ENCODE data around the gene GAL3ST1.

Gene GAL3ST1

GRCh38 chr22:30538280-30538679, 36.2 kb downstream of the GAL3ST1 start:
- Mint-ChIP-seq H3K4me3 (no peak overlapping the region), H3K27ac (no peak overlapping the region), H3K4me1 (peaks cover 14% of the 10 kb centered on the region), H3K9me3 (no peaks in the 10 kb centered on the region), H3K27me3 (peaks cover 32% of the 10 kb centered on the region)
- DNase-seq (no peak), ATAC-seq (no peak)

GRCh38 chr22:30537083-30537731, 37.3 kb downstream of the GAL3ST1 start:
- Mint-ChIP-seq H3K27ac (no peak overlapping the region), H3K27me3 (peaks cover 21% of the 10 kb centered on the region), H3K4me1 (peaks cover 9% of the 10 kb centered on the region), H3K4me3 (no peak overlapping the region), H3K9me3 (no peaks in the 10 kb centered on the region)
- DNase-seq: no peak
- ATAC-seq: no peak

- Mint-ChIP-seq H3K4me3 (no peak overlapping the region), H3K27ac (no peak overlapping the region), H3K9me3 (no peaks in the 10 kb centered on the region), H3K27me3 (peaks cover 7% of the 10 kb centered on the region), H3K4me1 (peaks cover 9% of the 10 kb centered on the region)
- DNase-seq: no peak
- ATAC-seq: no peak
Measured at GRCh38 chr22:30535182-30535581, 39.3 kb downstream of the GAL3ST1 start.

GRCh38 chr22:30531651-30532608, 42.5 kb downstream of the GAL3ST1 start:
- Mint-ChIP-seq H3K9me3 (no peaks in the 10 kb centered on the region), H3K27ac (no peak overlapping the region), H3K27me3 (no peaks in the 10 kb centered on the region), H3K4me3 (no peak overlapping the region), H3K4me1 (peaks cover 9% of the 10 kb centered on the region)
- ATAC-seq: no peak
- no peak for DNase-seq

- H3K4me1 Mint-ChIP-seq: no peaks in the 10 kb centered on the region
- H3K9me3 Mint-ChIP-seq: no peaks in the 10 kb centered on the region
- no peak overlapping the region for H3K27ac Mint-ChIP-seq
- no peak for ATAC-seq
- H3K4me3 Mint-ChIP-seq: no peak overlapping the region
- no peak for DNase-seq
- no peaks in the 10 kb centered on the region for H3K27me3 Mint-ChIP-seq
Measured at GRCh38 chr22:30526656-30527055, 47.8 kb downstream of the GAL3ST1 start.

- Mint-ChIP-seq H3K27ac (no peak overlapping the region), H3K27me3 (no peaks in the 10 kb centered on the region), H3K4me3 (no peak overlapping the region), H3K4me1 (no peaks in the 10 kb centered on the region), H3K9me3 (no peaks in the 10 kb centered on the region)
- no peak for ATAC-seq
- DNase-seq: no peak
Measured at GRCh38 chr22:30523646-30524489, 50.6 kb downstream of the GAL3ST1 start.

- H3K9me3 Mint-ChIP-seq: no peaks in the 10 kb centered on the region
- ATAC-seq: no peak
- no peaks in the 10 kb centered on the region for H3K4me1 Mint-ChIP-seq
- no peaks in the 10 kb centered on the region for H3K27me3 Mint-ChIP-seq
- no peak overlapping the region for H3K27ac Mint-ChIP-seq
- H3K4me3 Mint-ChIP-seq: no peak overlapping the region
- DNase-seq: no peak
Measured at GRCh38 chr22:30521368-30522156, 52.9 kb downstream of the GAL3ST1 start.

GRCh38 chr22:30519842-30520425, 54.5 kb downstream of the GAL3ST1 start:
- H3K4me3 Mint-ChIP-seq: no peak overlapping the region
- ATAC-seq (no peak), DNase-seq (no peak)
- no peak overlapping the region for H3K27ac Mint-ChIP-seq
- H3K4me1 Mint-ChIP-seq: no peaks in the 10 kb centered on the region
- H3K27me3 Mint-ChIP-seq: no peaks in the 10 kb centered on the region
- H3K9me3 Mint-ChIP-seq: no peaks in the 10 kb centered on the region

GRCh38 chr22:30516731-30517130, 57.7 kb downstream of the GAL3ST1 start:
- Mint-ChIP-seq H3K4me3 (no peak overlapping the region), H3K27ac (peak overlapping the region in 1 of 2 donors; percentile 9), H3K4me1 (no peaks in the 10 kb centered on the region), H3K9me3 (no peaks in the 10 kb centered on the region), H3K27me3 (no peaks in the 10 kb centered on the region)
- no peak for ATAC-seq
- no peak for DNase-seq

GRCh38 chr22:30516273-30516672, 58.2 kb downstream of the GAL3ST1 start:
- H3K27me3 Mint-ChIP-seq: no peaks in the 10 kb centered on the region
- no peak overlapping the region for H3K4me3 Mint-ChIP-seq
- no peaks in the 10 kb centered on the region for H3K9me3 Mint-ChIP-seq
- DNase-seq: no peak
- ATAC-seq: no peak
- H3K27ac Mint-ChIP-seq: peak overlapping the region in 1 of 2 donors; percentile 9
- H3K4me1 Mint-ChIP-seq: no peaks in the 10 kb centered on the region

GRCh38 chr22:30514252-30514651, 60.2 kb downstream of the GAL3ST1 start:
- H3K27me3 Mint-ChIP-seq: peaks cover 10% of the 10 kb centered on the region
- ATAC-seq (no peak), DNase-seq (no peak)
- no peaks in the 10 kb centered on the region for H3K9me3 Mint-ChIP-seq
- no peak overlapping the region for H3K4me3 Mint-ChIP-seq
- H3K27ac Mint-ChIP-seq: no peak overlapping the region
- H3K4me1 Mint-ChIP-seq: no peaks in the 10 kb centered on the region

GRCh38 chr22:30513462-30513861, 61.0 kb downstream of the GAL3ST1 start:
- no peak overlapping the region for H3K27ac Mint-ChIP-seq
- ATAC-seq (no peak), DNase-seq (no peak)
- H3K4me3 Mint-ChIP-seq: no peak overlapping the region
- peaks cover 10% of the 10 kb centered on the region for H3K27me3 Mint-ChIP-seq
- H3K9me3 Mint-ChIP-seq: no peaks in the 10 kb centered on the region
- no peaks in the 10 kb centered on the region for H3K4me1 Mint-ChIP-seq

GRCh38 chr22:30511911-30512310, 62.6 kb downstream of the GAL3ST1 start:
- peaks cover 10% of the 10 kb centered on the region for H3K27me3 Mint-ChIP-seq
- H3K4me1 Mint-ChIP-seq: no peaks in the 10 kb centered on the region
- ATAC-seq (no peak), DNase-seq (no peak)
- no peak overlapping the region for H3K27ac Mint-ChIP-seq
- no peak overlapping the region for H3K4me3 Mint-ChIP-seq
- no peaks in the 10 kb centered on the region for H3K9me3 Mint-ChIP-seq

- ATAC-seq: no peak
- Mint-ChIP-seq H3K4me3 (no peak overlapping the region), H3K27me3 (peaks cover 18% of the 10 kb centered on the region), H3K9me3 (no peaks in the 10 kb centered on the region), H3K27ac (no peak overlapping the region), H3K4me1 (no peaks in the 10 kb centered on the region)
- DNase-seq: no peak
Measured at GRCh38 chr22:30511109-30511508, 63.4 kb downstream of the GAL3ST1 start.

GRCh38 chr22:30508216-30508615, 66.2 kb downstream of the GAL3ST1 start:
- H3K4me1 Mint-ChIP-seq: peaks cover 6% of the 10 kb centered on the region
- ATAC-seq (no peak), DNase-seq (no peak)
- H3K27ac Mint-ChIP-seq: no peak overlapping the region
- H3K9me3 Mint-ChIP-seq: no peaks in the 10 kb centered on the region
- peaks cover 46% of the 10 kb centered on the region for H3K27me3 Mint-ChIP-seq
- no peak overlapping the region for H3K4me3 Mint-ChIP-seq
